Keratinocyte (primary cell): Measurements from ENCODE around the gene SLC30A1.

Experiments
- CTCF ChIP-seq, 3 experiments: IDR thresholded peaks in 1 of 3; conservative IDR thresholded peaks in 1 of 3; optimal IDR thresholded peaks in 1 of 3; 2 replicates in 2 of 3; 3 replicates in 1 of 3; pipeline versions ENCODE3 to v1.5.1; 2011; ENCODE audit warnings: low read length in 3 of 3, mild to moderate bottlenecking in 3 of 3, moderate library complexity in 2 of 3, control low read depth in 1 of 3, inconsistent platforms in 1 of 3; ENCODE audit not compliant: insufficient read depth in 2 of 3; ENCODE audit errors: extremely low read depth in 1 of 3
- EZH2 ChIP-seq: IDR thresholded peaks from one replicate; pipeline ENCODE4 v1.6.1; 2012; ENCODE audit warnings: inconsistent platforms, mild to moderate bottlenecking, low read length, moderate library complexity

- TF ChIP-seq CTCF (optimal IDR thresholded peaks at IDR 0.05 in 1 of 3, IDR thresholded peaks at IDR 0.05 in 1 of 3, conservative IDR thresholded peaks at IDR 0.05 in 1 of 3; ENCODE audit: extremely low read depth in 1 of 3, insufficient read depth in 2 of 3, low read length in 3 of 3) (no peak), EZH2 (no peak)
These were observed 27.1 kb downstream of the SLC30A1 start for GRCh38 chr1:211551638-211552460.
